Omental fat pad (tissue), 4 donors: ENCODE results near the gene NCAPD2. TPM values are rescaled to one million over a fixed set of nuclear protein-coding genes. Genes with fewer than 3 reads are reported as not detected.

ENCODE experiments used
- ATAC-seq: fragments of 150-250 bp; one replicate; pipeline ENCODE4 v1.9.1; 2016; ENCODE audit warnings: mild to moderate bottlenecking, moderate library complexity; ENCODE audit not compliant: low FRiP score
- DNase-seq: peaks from one replicate; pipeline ENCODE4 v3.0.0-alpha.2; 2019; ENCODE audit warnings: low spot score
- total RNA-seq, 4 donors: library from RNA; depleted of rRNA; stranded (reverse); fragments of >200 nt; gene quantifications; one replicate each; pipeline ENCODE4 v1.1.0, GENCODE V29; 2016
- TF ChIP-seq, protein P1 (sequence below), 3 donors: fragments of 450-650 bp; IDR thresholded peaks; one replicate each; pipeline ENCODE4 v1.5.1; 2016 to 2017; ENCODE audit warnings: antibody characterized with exemption in 3 of 3, mild to moderate bottlenecking in 3 of 3, moderate library complexity in 2 of 3

Gene NCAPD2
- total RNA-seq, 4 donors from 2014 or later = 10.6 to 36.3 (median 20.7) TPM

DNA sequence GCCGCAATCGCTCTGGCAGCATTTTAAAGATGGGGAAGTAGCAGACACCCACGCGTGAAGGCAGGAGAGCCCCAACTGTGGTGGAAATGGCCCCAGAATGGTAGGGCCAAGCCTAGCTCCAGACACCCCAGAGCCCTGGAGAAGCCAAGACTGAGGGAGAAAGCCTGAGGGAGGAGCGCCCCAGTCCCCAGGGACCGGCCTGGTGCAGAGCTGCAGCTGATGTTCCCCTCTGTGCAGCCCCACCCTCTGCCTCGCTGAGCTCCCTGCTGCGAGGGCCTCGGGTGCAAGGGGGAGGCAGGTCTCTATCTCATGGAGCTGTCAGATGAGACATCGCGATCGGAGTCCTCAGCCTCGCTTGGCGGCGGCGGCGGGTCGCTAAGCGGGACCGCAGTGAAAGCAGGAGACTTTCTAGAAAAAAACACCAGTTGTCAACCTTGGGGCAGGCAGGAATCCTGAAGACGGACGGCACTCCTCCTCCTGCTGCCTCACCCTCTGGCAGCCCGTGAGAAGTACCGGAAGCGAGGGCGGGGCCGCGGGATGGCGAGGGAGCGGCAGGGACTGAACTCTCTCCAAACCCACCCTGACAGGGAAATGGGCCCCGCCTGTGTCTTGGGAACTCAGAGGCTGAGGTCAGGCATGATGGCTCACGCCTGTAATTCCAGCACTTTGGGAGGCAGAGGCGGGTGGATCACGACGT lies 46.4 kb downstream of the NCAPD2 start:
- TF ChIP-seq, protein P1, sequence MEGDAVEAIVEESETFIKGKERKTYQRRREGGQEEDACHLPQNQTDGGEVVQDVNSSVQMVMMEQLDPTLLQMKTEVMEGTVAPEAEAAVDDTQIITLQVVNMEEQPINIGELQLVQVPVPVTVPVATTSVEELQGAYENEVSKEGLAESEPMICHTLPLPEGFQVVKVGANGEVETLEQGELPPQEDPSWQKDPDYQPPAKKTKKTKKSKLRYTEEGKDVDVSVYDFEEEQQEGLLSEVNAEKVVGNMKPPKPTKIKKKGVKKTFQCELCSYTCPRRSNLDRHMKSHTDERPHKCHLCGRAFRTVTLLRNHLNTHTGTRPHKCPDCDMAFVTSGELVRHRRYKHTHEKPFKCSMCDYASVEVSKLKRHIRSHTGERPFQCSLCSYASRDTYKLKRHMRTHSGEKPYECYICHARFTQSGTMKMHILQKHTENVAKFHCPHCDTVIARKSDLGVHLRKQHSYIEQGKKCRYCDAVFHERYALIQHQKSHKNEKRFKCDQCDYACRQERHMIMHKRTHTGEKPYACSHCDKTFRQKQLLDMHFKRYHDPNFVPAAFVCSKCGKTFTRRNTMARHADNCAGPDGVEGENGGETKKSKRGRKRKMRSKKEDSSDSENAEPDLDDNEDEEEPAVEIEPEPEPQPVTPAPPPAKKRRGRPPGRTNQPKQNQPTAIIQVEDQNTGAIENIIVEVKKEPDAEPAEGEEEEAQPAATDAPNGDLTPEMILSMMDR (IDR thresholded peaks at IDR 0.05) = no peak
- peak; percentile 71 for DNase-seq
- peak; percentile 91 for ATAC-seq

DNA sequence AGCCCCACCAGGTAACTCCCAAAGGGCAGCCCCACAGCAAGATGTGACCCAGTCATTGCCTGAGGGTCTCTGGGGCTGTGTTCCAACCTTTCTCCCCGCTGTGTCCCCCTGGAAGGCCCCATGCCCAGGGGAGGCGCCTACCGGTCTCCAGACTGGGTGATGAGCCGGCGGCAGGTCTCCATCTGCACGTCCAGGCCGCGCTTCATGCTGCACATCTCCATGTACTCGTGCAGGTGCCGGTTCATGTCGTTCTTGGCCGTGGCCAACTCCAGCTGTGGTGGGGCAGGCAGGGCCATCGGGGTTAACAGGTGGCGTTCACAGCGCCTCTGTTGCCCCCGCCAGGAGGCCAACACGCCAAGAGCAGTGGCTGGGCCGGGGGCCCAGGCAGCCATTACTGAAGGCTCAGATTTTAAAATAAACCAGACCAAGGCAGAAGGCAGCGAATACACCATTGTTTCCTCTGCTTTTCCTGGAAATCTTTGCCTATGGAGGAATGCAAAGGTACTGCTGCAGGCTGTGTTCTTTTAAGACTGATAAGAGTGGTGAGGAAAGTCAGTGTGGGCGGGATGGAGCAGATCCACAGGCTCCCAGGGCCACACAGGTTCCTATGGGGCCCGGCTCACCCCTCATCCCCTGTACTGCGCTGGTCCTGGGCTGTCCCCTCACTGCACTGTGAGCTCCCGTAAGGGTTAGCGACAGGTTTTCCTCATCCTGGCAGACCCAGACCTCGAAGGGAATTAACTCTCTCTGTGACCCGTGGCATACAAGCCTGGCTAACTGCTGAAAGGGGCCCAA lies 47.7 kb downstream of the NCAPD2 start:
- TF ChIP-seq, protein P1 (IDR thresholded peaks at IDR 0.05) = no peak
- ATAC-seq = no peak
- no peak for DNase-seq

DNA sequence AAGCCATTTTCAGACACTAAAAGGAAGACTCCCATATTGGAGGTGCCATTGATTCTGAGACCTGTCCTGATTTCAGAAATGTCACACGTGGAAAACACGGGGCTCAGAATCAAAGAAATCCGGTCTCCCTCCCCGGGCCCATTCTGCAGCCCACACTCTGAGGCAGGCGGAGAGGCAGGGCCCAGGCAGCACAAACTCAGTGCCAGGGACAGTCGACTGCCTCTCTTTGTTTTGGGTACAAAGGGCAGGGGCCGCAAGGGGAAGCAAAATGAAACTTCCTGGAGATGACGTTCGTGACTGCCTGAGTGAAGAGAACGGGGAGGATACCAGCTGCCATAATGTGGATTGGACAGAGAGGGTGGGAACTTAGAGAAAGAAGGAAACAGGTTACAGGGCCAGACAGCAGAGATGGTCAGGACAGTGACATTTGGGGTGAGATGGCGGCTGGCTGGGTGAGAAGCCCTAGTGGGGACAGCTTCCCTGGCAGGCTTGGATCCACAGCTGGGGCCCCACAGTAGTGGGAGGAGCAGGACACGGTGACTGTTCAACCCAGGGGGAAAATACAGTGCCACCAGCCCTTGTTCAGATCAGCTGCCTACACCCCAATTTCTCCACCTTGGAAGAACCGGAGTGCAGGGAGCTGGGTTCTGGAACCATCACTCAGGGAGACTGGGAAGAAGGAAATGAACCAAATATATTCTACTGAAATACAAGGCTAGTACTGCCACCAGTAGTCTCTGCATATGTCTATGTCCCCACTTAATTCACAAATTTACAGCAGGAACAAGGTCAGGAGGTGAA lies 48.5 kb downstream of the NCAPD2 start:
- DNase-seq (no peak), ATAC-seq (no peak)
- TF ChIP-seq, protein P1 (IDR thresholded peaks at IDR 0.05) = no peak

DNA sequence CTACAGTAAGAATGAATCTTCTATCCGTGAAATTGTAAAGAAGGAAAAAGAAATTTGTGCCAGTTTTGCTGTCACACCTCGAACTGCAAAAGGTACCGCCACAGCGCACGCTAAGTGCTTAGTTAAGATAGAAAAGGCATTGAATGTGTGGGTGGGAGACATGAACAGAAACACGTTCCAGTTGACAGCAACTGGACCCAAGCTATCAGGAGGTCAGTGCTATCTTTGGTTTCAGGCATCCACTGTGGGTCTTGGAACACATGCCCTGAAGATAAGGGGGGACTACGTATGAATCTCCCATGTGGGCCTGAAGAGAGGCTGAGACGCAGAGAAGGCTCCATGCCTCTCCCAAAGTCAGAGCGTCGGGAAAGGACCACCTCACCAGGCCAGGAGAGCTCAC lies 52.1 kb downstream of the NCAPD2 start:
- no peak for ATAC-seq
- DNase-seq = no peak
- TF ChIP-seq, protein P1 (IDR thresholded peaks at IDR 0.05) = no peak

DNA sequence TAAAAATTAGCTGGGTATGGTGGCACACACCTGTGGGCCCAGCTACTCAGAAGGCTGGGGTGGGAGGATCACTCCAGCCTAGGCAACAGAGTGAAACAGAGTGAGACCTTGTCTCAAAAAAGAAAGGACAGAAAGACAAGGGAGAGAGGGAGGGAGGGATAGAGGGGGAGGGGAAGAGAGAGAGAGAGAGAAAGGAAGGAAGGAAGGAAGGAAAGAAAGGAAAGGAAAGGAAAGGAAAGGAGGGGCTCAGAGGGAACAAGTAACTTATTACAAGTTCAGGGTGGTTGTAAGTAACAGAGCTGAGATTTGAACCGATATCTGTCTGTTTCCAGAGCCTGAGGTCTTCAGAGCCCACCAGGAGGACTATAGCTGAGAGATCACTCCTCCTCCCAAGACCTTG lies 53.7 kb downstream of the NCAPD2 start:
- TF ChIP-seq, protein P1 (IDR thresholded peaks at IDR 0.05) = no peak
- DNase-seq (no peak), ATAC-seq (peak; percentile 1)

DNA sequence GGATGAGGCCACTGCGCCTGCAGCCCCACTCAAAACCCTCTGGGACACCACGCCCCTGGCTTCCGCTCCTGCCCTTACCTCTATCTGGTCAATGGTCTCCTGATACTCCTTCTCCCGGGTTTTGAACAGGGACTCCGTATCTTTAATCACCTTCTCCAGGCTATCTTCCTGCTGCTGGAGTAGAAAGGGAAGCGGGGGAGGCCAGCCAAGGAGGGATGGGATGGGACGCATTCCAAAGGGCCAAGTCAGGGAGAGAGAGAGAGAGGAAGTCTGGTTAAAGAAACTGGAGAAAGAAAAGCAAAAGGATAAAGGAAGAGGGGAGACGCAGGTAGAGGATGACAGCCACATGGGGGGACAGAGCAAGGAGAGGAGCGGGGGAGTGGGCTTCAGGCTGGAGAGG lies 54.1 kb downstream of the NCAPD2 start:
- TF ChIP-seq, protein P1 (IDR thresholded peaks at IDR 0.05) = no peak
- peak; percentile 41 for ATAC-seq
- DNase-seq = no peak
